Vagina (tissue), 2 donors: ENCODE results near the gene NXPE3.
A peak's percentile ranks its signal among the peaks of the same experiment; 100 is the strongest.

Source experiments
- CTCF ChIP-seq, 3 experiments: fragments of 450-650 bp in 2 of 3; fragments of 200-600 bp in 1 of 3; sonication (generic) in 1 of 3; IDR thresholded peaks; one replicate each; pipeline ENCODE4 v1.5.1; 2017 to 2019; ENCODE audit warnings: antibody characterized with exemption in 3 of 3, mild to moderate bottlenecking in 2 of 3, moderate library complexity in 2 of 3
- POLR2A ChIP-seq, 2 donors: fragments of 450-650 bp; IDR thresholded peaks; one replicate each; pipeline ENCODE4 v1.6.1; 2017; ENCODE audit warnings: antibody characterized with exemption in 2 of 2, mild to moderate bottlenecking in 2 of 2, moderate library complexity in 2 of 2
- POLR2AphosphoS5 ChIP-seq, 2 donors: sonication (generic); formaldehyde crosslinking; IDR thresholded peaks; one replicate each; pipeline ENCODE4 v1.9.0; 2017; ENCODE audit warnings: antibody characterized with exemption in 2 of 2, mild to moderate bottlenecking in 2 of 2, low read depth in 1 of 2; ENCODE audit not compliant: insufficient read depth in 1 of 2

GRCh38 chr3:101813817-101814440 is 34.9 kb downstream of the NXPE3 start:
- peak in 1 of 3 experiments; percentile 64 for TF ChIP-seq CTCF (IDR thresholded peaks at IDR 0.05)
- peak in 1 of 2 donors; percentile 24 for TF ChIP-seq POLR2AphosphoS5 (IDR thresholded peaks at IDR 0.05; ENCODE audit: insufficient read depth in 1 of 2, low read depth in 1 of 2)
- no peak for TF ChIP-seq POLR2A (IDR thresholded peaks at IDR 0.05)
